RPMI8226 (cell line): ENCODE measurements around the gene SERPINI2.
"Not testable (repeated sequence)": the region's sequence is repeated elsewhere in the genome, so short reads cannot be mapped to it uniquely, and the experiment has no call there.

Source experiments
- DNase-seq: peaks from one replicate; pipeline ENCODE4 v3.0.0-alpha.2; 2015

Gene SERPINI2

DNA sequence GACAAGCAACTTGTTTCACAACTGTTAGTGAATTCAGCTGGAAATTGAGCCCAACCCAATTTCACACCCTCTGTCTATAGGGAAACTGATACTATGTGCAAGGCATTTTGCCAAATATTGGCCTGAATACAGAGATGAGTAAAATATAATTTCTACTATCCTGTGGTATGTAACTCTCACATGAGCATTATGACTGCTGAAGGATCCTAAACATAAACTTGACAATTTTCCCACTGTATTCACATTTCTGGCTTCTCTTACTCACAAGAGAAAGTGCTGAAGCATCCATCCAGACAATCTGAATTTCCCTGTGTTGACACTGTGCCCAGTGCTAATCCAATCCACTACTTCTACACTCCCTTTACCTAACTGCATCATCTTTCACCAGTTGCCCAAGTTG is 28.4 kb downstream of the SERPINI2 start:
- no peak for DNase-seq

DNA sequence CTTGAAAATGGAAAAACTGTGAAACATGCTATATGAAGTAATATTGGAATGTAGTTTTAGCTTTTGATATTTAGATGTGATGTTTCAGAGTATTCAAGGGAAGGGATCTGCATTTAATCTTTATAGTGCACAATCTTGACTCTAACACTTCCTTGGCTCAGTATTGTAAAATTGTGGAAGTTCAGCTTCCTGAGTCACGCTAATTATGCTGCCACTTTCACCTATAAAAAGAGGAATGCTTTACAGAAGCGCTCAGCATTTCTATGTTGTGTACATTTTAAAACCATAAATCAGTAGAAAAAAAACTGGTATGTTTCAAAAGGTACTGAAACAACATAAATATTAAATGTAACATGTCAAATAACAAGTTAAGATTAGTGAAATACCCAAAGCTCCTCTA is 32.6 kb downstream of the SERPINI2 start:
- DNase-seq, result no peak

- DNase-seq, result no peak
Observed at GRCh38 chr3:167437428-167438139, 36.3 kb downstream of the SERPINI2 start.

DNA sequence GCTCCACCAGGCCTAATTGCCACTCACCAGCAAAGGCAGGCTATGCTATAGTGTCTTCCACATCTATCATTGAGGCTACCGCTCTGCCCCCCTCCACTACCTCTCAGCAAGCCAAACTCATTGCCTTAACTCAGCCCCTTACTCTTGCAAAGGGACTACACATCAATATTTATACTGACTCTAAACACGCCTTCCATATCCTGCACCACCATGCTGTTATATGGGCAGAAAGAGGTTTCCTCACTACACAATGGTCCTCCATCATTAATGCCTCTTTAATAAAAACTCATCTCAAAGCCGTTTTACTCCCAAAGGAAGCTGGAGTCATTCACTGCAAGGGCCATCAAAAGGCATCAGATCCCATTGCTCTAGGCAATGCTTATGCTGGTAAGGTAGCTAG is 46.9 kb downstream of the SERPINI2 start:
- not testable (repeated sequence) for DNase-seq

DNA sequence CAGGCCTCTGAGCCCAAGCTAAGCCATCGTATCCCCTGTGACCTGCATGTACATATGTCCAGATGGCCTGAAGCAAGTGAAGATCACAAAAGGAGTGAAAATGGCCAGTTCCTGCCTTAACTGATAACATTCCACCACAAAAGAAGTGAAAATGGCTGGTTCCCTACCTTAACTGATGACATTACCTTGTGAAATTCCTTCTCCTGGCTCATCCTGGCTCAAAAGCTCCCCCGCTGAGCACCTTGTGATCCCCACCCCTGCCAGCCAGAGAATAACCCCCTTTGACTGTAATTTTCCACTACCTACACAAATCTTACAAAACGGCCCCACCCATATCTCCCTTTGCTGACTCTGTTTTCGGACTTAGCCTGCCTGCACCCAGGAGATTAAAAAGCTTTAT is 51.4 kb downstream of the SERPINI2 start:
- DNase-seq, result not testable (repeated sequence)

DNA sequence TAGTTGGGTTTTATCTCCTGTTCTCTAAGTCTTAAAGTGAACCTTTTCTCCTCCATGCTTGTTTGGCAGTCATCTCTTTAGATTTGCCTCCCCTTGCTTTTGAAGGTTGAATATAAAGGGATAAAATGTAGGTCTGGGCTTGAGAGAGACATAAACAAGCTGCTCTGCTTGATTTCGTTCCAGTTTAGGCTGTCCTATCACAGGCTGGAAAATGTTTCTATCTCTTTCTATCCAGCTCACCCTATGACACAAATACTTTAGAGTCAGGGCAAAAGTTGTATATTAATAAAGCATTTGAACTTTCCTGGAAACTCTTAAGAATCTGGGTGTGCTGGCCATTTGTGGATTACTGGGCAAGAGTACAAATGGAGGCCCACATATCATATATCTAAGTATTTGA is 64.2 kb downstream of the SERPINI2 start:
- DNase-seq, result no peak

- peak; percentile 45 for DNase-seq
Observed at GRCh38 chr3:167406876-167407492, 66.9 kb downstream of the SERPINI2 start.

DNA sequence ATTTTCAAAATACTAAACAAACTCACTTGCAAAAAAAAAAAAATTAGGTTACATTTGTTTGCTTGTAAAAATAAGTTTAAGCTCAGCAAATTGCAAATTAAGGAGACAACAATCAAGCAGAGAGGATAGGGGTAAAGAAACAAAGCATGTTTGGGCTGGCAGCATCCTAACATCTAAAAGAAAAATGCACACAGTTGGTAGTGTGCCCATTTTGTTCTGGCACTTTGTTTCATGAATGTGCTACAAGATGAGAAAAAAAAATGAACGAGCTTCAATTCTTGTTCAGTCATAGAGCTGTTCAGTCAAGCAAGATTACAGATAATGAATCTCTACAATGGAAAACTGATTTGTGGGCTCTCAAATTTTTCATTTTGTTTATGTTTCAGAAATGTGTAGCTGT is 76.0 kb downstream of the SERPINI2 start:
- no peak for DNase-seq

GRCh38 chr3:167396075-167396474 is 77.8 kb downstream of the SERPINI2 start:
- DNase-seq, result no peak

GRCh38 chr3:167394003-167394402 is 79.8 kb downstream of the SERPINI2 start:
- DNase-seq, result no peak
